Peyer's patch (tissue), 4 donors: ENCODE results near the gene REX1BD.

ENCODE experiments used
- CTCF ChIP-seq, 6 experiments: fragments of 450-650 bp in 4 of 6; fragments of 200-600 bp in 2 of 6; sonication (generic) in 1 of 6; IDR thresholded peaks; one replicate each; pipeline ENCODE4 v1.5.1; 2017 to 2019; ENCODE audit warnings: antibody characterized with exemption in 6 of 6, mild to moderate bottlenecking in 3 of 6, moderate library complexity in 1 of 6
- POLR2A ChIP-seq, 2 donors: fragments of 450-650 bp; IDR thresholded peaks; one replicate each; pipeline ENCODE4 v1.5.1; 2017; ENCODE audit warnings: antibody characterized with exemption in 2 of 2, mild to moderate bottlenecking in 2 of 2, moderate library complexity in 2 of 2

DNA sequence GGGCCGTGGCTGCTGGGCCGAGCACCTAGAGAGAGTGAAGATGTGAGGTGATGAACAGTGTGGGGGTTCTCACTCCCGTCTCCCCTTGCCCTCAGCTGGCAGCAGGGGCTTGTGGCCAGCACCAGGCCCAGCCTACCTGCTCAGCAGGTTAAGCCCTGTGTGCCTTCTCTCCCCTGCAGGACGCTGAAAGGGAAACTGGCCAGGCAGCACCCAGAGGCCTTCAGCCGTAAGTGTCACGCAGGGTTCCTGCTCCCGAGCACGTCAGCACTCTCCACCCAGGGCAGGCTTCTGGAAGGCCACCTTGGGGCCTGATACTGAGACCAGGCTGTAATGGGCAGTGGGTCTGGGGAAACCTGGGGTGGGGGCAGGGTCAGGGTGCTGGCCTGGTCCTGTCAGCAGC is 21.6 kb upstream of the REX1BD start:
- TF ChIP-seq POLR2A (IDR thresholded peaks at IDR 0.05) (no peak), CTCF (IDR thresholded peaks at IDR 0.05) (no peak)
